GM12878 (cell line): Measurements from ENCODE around the gene IL21. TPM values are rescaled to one million over a fixed set of nuclear protein-coding genes. Genes with fewer than 3 reads are reported as not detected.

ENCODE experiments used
- ATAC-seq: fragments of 200-7000 bp; cut with Tn5 transposase; 3 replicates; pipeline ENCODE4 v1.9.1; 2020; ENCODE audit warnings: mild to moderate bottlenecking, moderate library complexity
- BruUV-seq: library from RNA; stranded (reverse); fragments of 400-500 nt; replicated peaks from 2 replicates; lab custom pipeline; 2021; lab: Mats Ljungman, UMichigan
- CTCF ChIA-PET: fragments of 300-600 bp; sonication (Branson Sonifier 250); formaldehyde crosslinking; extraction: SDS; loops from one replicate; lab custom pipeline; 2021; ENCODE audit warnings: inconsistent platforms; lab: Yijun Ruan, JAX
- POLR2A ChIA-PET: fragments of 350-600 bp; formaldehyde crosslinking; extraction: SDS; loops from one replicate; lab custom pipeline; 2021; ENCODE audit warnings: inconsistent platforms; lab: Charles Lee
- RAD21 ChIA-PET: fragments of 300-600 bp; sonication (Branson Sonifier 250); formaldehyde crosslinking; loops from one replicate; lab custom pipeline; 2023; ENCODE audit warnings: antibody characterized with exemption; ENCODE audit not compliant: unreplicated experiment; lab: Charles Lee
- SMC1A ChIA-PET: fragments of 300-600 bp; sonication (Branson Sonifier 250); formaldehyde crosslinking; loops from one replicate; lab custom pipeline; 2023; ENCODE audit not compliant: unreplicated experiment, uncharacterized antibody; lab: Charles Lee
- DNase-seq: peaks from one replicate; pipeline ENCODE4 v3.0.0-alpha.2; 2011; ENCODE audit warnings: low read depth, low spot score
- FAIRE-seq: peaks from 3 replicates; lab custom pipeline; 2011; peaks lifted over from hg19 to GRCh38; lab: Jason Lieb, UNC
- H2AFZ ChIP-seq: 2 replicates; pipeline ENCODE4 v1.6.0; 2011; ENCODE audit warnings: low read depth, low read length, control low read depth; ENCODE audit not compliant: control insufficient read depth
- H3K27ac ChIP-seq: 2 replicates; pipeline ENCODE4 v1.5.1; 2011; ENCODE audit warnings: control low read depth; ENCODE audit not compliant: control insufficient read depth, insufficient read depth
- H3K27me3 ChIP-seq, 2 experiments: replicated peaks in 1 of 2; 2 replicates each; pipeline versions ENCODE4 v1.6.0 to v1.6.1; 2011; ENCODE audit warnings: low read length in 1 of 2; ENCODE audit not compliant: control insufficient read depth in 2 of 2, insufficient read depth in 2 of 2
- H3K36me3 ChIP-seq, 2 experiments: 2 replicates each; pipeline ENCODE4 v1.5.1; 2011; ENCODE audit warnings: low read length in 1 of 2; ENCODE audit not compliant: control insufficient read depth in 2 of 2, insufficient read depth in 2 of 2
- H3K4me1 ChIP-seq: 2 replicates; pipeline ENCODE4 v1.6.1; 2011; ENCODE audit warnings: mild to moderate bottlenecking, low read length, moderate library complexity, mixed read lengths; ENCODE audit not compliant: control insufficient read depth, insufficient read depth
- H3K4me2 ChIP-seq: 2 replicates; pipeline ENCODE4 v1.6.0; 2011; ENCODE audit warnings: control low read depth; ENCODE audit not compliant: control insufficient read depth, insufficient read depth
- H3K4me3 ChIP-seq: fragments of 200-600 bp; sonication (generic); 2 replicates; pipeline ENCODE4 v1.5.1; 2016
- H3K79me2 ChIP-seq: 2 replicates; pipeline ENCODE4 v1.6.0; 2011; ENCODE audit warnings: low read length; ENCODE audit not compliant: control insufficient read depth, insufficient read depth
- H3K9ac ChIP-seq: 2 replicates; pipeline ENCODE4 v1.8.0; 2011; ENCODE audit warnings: low read length, control low read depth, mixed read lengths; ENCODE audit not compliant: control insufficient read depth, insufficient read depth
- H3K9me3 ChIP-seq: replicated peaks from 3 replicates; pipeline ENCODE4 v1.5.1; 2011; ENCODE audit warnings: mild to moderate bottlenecking, low read length; ENCODE audit not compliant: control insufficient read depth, insufficient read depth
- H4K20me1 ChIP-seq: 2 replicates; pipeline ENCODE4 v1.6.0; 2011; ENCODE audit not compliant: control insufficient read depth, insufficient read depth
- BHLHE40 ChIP-seq, 2 experiments: fragments of 450-650 bp in 1 of 2; IDR thresholded peaks; 2 replicates each; pipeline ENCODE4 v1.6.1; 2011 to 2017; ENCODE audit warnings: low read depth in 2 of 2, borderline replicate concordance in 1 of 2, improper control_type of control experiment in 1 of 2, low read length in 1 of 2, mild to moderate bottlenecking in 1 of 2
- EGR1 ChIP-seq, 2 experiments: IDR thresholded peaks; 1 replicate in 1 of 2; 2 replicates in 1 of 2; pipeline ENCODE4 v1.6.1; 2011 to 2012; ENCODE audit warnings: low read depth in 2 of 2, low read length in 2 of 2, borderline replicate concordance in 1 of 2, mild to moderate bottlenecking in 1 of 2, moderate library complexity in 1 of 2
- NKRF ChIP-seq: fragments of 450-650 bp; conservative IDR thresholded peaks from 2 replicates; pipeline ENCODE4 v1.6.1; 2017; ENCODE audit warnings: mild to moderate bottlenecking, moderate library complexity
- WRNIP1 ChIP-seq: IDR thresholded peaks from 2 replicates; pipeline ENCODE4 v1.6.1; 2011; ENCODE audit warnings: low read depth, low read length, improper control_type of control experiment, borderline replicate concordance
- WGBS: methylation state at CpG from one replicate; pipeline ENCODE4 v1.1.6; 2016; ENCODE audit warnings: low lambda C conversion rate; ENCODE audit not compliant: insufficient replicate concordance, insufficient coverage; ENCODE audit errors: missing lambda C conversion rate; 5-methylcytosine and 5-hydroxymethylcytosine counted together
- in situ Hi-C: fragments of 300-500 bp; cut with MboI; formaldehyde crosslinking; loops from 9 replicates; pipeline ENCODE4 v1.14.3; 2018; ENCODE audit warnings: mixed read lengths
- intact Hi-C: fragments of 100-400 bp; cut with micrococcal nuclease; formaldehyde crosslinking; loops from one replicate; pipeline ENCODE4 v1.14.2; 2022; ENCODE audit not compliant: unreplicated experiment
- polyA plus RNA-seq, 11 experiments: library from polyadenylated mRNA; depleted of rRNA in 4 of 11; unstranded in 6 of 11; stranded (reverse) in 5 of 11; fragments of >200 nt; fragmentation: Nextera tagmentation in 4 of 11; fragmentation: Illumina TruSeq in 1 of 11; extraction: Ambion mirVana in 4 of 11; extraction: Trizol in 1 of 11; gene quantifications; 1 replicate in 1 of 11; 2 replicates in 10 of 11; pipeline versions ENCODE4 v1.2.1 to v1.2.3, GENCODE V29; 2011 to 2016; ENCODE audit warnings: inconsistent platforms in 2 of 11, missing spikeins in 2 of 11, low read depth in 1 of 11
- total RNA-seq, 4 experiments: library from RNA; depleted of rRNA in 3 of 4; stranded (reverse); fragments of >200 nt in 3 of 4; fragmentation: Illumina TruSeq in 1 of 4; extraction: Trizol in 1 of 4; gene quantifications; 2 replicates each; pipeline versions ENCODE4 v1.2.1 to v1.2.3, GENCODE V29; 2013 to 2021

The IL21 gene
- total and polyA plus RNA-seq, 10 of the 15 experiments (the other 5 are each of a cell fraction or from before 2014, with no cell fraction given) = not detected

DNA sequence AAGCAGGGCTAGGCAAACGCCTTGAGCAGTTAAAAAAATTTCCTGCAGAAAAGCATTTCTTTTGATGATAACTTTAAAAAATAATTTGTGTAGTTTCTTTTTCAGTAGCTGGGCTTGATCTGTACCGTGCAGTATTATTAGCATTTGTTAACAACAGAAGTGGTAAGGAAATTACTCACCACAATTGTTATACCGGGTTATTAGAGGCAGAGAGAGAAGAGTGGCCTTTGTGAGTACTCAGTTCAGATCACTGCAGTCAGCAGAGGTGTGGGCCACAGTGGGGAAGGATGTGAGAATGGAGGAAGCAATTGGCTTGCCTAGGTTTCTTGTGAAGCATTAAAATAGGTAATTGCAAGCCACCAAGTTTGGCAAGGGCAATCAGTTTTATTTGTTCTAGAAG is 14.3 kb upstream of the IL21 start (continued):
- TF ChIP-seq EGR1 (IDR thresholded peaks at IDR 0.05; ENCODE audit: borderline replicate concordance in 1 of 2, low read depth in 2 of 2, low read length in 2 of 2) (no peak), BHLHE40 (IDR thresholded peaks at IDR 0.05; ENCODE audit: borderline replicate concordance in 1 of 2, low read depth in 2 of 2, low read length in 1 of 2) (peak in 1 of 2 experiments; percentile 37; a peak in 1 of 4 replicates)

DNA sequence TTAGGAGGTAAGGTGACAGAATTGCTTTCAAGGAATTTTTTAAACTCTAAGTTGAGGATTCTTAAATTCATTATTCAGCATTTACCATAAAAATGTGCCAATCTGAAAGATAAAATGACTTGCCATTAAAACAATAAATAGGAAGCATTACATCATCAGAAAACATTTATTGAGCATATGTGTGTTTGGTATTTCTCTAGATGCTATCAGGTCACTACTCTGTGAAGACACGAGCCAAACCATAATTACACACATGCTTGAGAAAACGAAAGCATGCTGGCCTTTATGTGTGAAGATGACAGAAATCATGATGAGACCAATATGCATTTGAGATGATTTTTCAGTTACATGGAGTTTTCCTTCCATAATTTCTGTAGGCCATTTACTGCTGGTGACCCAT is 12.3 kb upstream of the IL21 start:
- RAD21 ChIA-PET = no interaction called here
- Histone ChIP-seq H4K20me1 (no peaks in the 10 kb centered on the region), H3K27ac (no peak overlapping the region), H3K4me1 (peaks cover 25% of the 10 kb centered on the region), H3K27me3 (no peaks in the 10 kb centered on the region), H3K9ac (no peak overlapping the region), H3K9me3 (no peaks in the 10 kb centered on the region; the same call in 2 of the 3 replicates), H3K36me3 (no peaks in the 10 kb centered on the region), H3K4me2 (no peak overlapping the region), H3K4me3 (no peak overlapping the region), H2AFZ (no peak overlapping the region), H3K79me2 (no peaks in the 10 kb centered on the region)
- CTCF ChIA-PET = no interaction called here
- no TSS peak for BruUV-seq
- SMC1A ChIA-PET = interaction anchor here (1.5 to 1.9 kb wide), 4 partner anchors 12 to 100 kb away, joined by 3 to 9 read pairs (median 4); partner anchors contain the start of gene BBS12
- POLR2A ChIA-PET = no interaction called here
- in situ Hi-C loops = no loop called here
- DNase-seq (no peak), FAIRE-seq (no peak), ATAC-seq (peak; percentile 13; the same call in 1 of the 3 replicates)
- TF ChIP-seq WRNIP1 (no peak), BHLHE40 (IDR thresholded peaks at IDR 0.05; ENCODE audit: borderline replicate concordance in 1 of 2, low read depth in 2 of 2, low read length in 1 of 2) (peak in 1 of 2 experiments; percentile 28; a peak in 1 of 4 replicates), NKRF (no peak)
- WGBS = 30% methylated on average over 2 of the region's 2 CpGs
- intact Hi-C loops = loop anchor here (10.0 kb wide), 1 partner anchor 192 kb away; the partner anchor contains the start of gene FGF2
